Fibroblast of pulmonary artery (primary cell): Measurements from ENCODE around the gene MAP3K1.
A peak's percentile ranks its signal among the peaks of the same experiment; 100 is the strongest.

Experiments
- DNase-seq: peaks from one replicate; pipeline ENCODE4 v3.0.0-alpha.2; 2010; ENCODE audit warnings: low read depth
- H3K4me3 ChIP-seq: replicated peaks from 2 replicates; pipeline ENCODE4 v1.5.1; 2011; ENCODE audit warnings: low read depth, mild to moderate bottlenecking, control low read depth, low read length, moderate library complexity
- TF ChIP-seq, protein P1 (sequence below): IDR thresholded peaks from 2 replicates; pipeline ENCODE4 v1.5.1; 2011; ENCODE audit warnings: mild to moderate bottlenecking, control low read depth, low read length, inconsistent platforms; ENCODE audit errors: missing control alignments

MAP3K1 gene

DNA sequence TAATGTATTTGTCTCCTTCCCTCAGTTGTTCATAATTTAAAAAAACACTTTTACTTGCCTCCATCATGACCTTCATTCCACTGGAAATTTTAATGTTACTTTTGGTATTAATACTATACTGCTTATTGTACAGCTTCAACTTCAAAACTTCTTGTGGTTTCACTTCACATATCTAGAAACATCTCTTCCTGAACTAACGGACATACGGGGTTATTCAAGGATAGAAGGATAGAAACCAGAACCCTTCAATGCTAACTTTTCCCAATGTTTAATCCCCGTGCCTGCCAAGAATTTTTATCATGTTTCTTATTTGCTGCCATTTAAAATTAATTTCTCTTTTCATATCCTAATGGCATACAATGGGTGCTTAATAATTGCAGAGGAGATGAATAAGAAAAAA, 57.7 kb downstream of the MAP3K1 start:
- TF ChIP-seq, protein P1, sequence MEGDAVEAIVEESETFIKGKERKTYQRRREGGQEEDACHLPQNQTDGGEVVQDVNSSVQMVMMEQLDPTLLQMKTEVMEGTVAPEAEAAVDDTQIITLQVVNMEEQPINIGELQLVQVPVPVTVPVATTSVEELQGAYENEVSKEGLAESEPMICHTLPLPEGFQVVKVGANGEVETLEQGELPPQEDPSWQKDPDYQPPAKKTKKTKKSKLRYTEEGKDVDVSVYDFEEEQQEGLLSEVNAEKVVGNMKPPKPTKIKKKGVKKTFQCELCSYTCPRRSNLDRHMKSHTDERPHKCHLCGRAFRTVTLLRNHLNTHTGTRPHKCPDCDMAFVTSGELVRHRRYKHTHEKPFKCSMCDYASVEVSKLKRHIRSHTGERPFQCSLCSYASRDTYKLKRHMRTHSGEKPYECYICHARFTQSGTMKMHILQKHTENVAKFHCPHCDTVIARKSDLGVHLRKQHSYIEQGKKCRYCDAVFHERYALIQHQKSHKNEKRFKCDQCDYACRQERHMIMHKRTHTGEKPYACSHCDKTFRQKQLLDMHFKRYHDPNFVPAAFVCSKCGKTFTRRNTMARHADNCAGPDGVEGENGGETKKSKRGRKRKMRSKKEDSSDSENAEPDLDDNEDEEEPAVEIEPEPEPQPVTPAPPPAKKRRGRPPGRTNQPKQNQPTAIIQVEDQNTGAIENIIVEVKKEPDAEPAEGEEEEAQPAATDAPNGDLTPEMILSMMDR, result no peak
- no peak overlapping the region for H3K4me3 ChIP-seq
- no peak for DNase-seq

GRCh38 chr5:56876327-56876726, 61.0 kb downstream of the MAP3K1 start:
- TF ChIP-seq, protein P1, result no peak
- DNase-seq, result no peak
- H3K4me3 ChIP-seq, result no peak overlapping the region

DNA sequence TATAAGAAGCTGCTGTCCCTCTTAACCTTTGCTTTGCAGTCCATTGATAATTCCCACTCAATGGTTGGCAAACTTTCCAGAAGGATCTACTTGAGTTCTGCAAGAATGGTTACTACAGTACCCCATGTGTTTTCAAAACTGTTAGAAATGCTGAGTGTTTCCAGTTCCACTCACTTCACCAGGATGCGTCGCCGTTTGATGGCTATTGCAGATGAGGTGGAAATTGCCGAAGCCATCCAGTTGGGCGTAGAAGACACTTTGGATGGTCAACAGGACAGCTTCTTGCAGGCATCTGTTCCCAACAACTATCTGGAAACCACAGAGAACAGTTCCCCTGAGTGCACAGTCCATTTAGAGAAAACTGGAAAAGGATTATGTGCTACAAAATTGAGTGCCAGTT, 66.2 kb downstream of the MAP3K1 start:
- TF ChIP-seq, protein P1, result no peak
- no peak for DNase-seq
- no peak overlapping the region for H3K4me3 ChIP-seq

- TF ChIP-seq, protein P1, result no peak
- no peak for DNase-seq
- no peak overlapping the region for H3K4me3 ChIP-seq
Measured at GRCh38 chr5:56893251-56893951, 78.1 kb downstream of the MAP3K1 start.

GRCh38 chr5:56896763-56897162, 81.4 kb downstream of the MAP3K1 start:
- TF ChIP-seq, protein P1, result no peak
- no peak for DNase-seq
- no peak overlapping the region for H3K4me3 ChIP-seq

DNA sequence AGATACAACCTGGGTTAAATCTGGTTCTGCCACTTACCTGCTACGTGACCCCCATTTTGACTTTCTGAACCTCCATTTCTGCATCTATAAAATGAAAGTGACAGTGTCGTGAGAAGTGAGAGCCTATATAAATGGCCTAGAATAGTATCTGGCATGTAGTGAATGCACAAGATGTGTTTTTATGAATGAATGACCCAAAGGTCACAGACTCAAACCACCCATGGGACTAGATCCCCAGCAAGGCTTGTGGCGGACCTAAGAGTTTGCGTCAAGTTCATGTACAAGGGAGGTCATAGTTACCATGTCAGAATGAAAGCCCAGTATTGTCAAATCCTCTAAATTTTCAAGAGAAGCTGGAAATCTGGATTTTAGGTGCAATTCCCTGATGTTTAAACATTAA, 82.9 kb downstream of the MAP3K1 start:
- TF ChIP-seq, protein P1, result no peak

GRCh38 chr5:56900395-56900794, 85.0 kb downstream of the MAP3K1 start:
- no peak overlapping the region for H3K4me3 ChIP-seq
- TF ChIP-seq, protein P1, result no peak
- peak; percentile 48 for DNase-seq

More for the DNA sequence above, 82.9 kb downstream of the MAP3K1 start:
- no peak overlapping the region for H3K4me3 ChIP-seq
- no peak for DNase-seq
